HepG2 (cell line): ENCODE data around the gene APBB1. TPM values are rescaled to one million over a fixed set of nuclear protein-coding genes. Genes with fewer than 3 reads are reported as not detected.
A peak's percentile ranks its signal among the peaks of the same experiment; 100 is the strongest.

Experiments
- DMAP1 ChIP-seq: IDR thresholded peaks from 2 replicates; pipeline ENCODE4 v1.6.1; 2016
- MBNL3 ChIP-seq: fragments of 250-450 bp; sonication (Bioruptor Pico); conservative IDR thresholded peaks from 2 replicates; pipeline ENCODE4 v1.8.0; 2022; ENCODE audit warnings: mild to moderate bottlenecking, inconsistent platforms
- NCOA2 ChIP-seq: sonication (generic); formaldehyde crosslinking; IDR thresholded peaks from 2 replicates; pipeline ENCODE4 v1.8.0; 2022; ENCODE audit warnings: inconsistent platforms
- NONO ChIP-seq, 2 experiments: fragments of 450-650 bp in 1 of 2; sonication (generic) in 1 of 2; formaldehyde crosslinking in 1 of 2; IDR thresholded peaks in 1 of 2; conservative IDR thresholded peaks in 1 of 2; 2 replicates each; pipeline versions ENCODE4 v1.6.1 to v1.8.0; 2017 to 2022; ENCODE audit warnings: mild to moderate bottlenecking in 1 of 2, missing genetic modification reagents in 1 of 2, moderate library complexity in 1 of 2
- PCBP2 ChIP-seq: fragments of 200-400 bp; formaldehyde crosslinking; optimal IDR thresholded peaks from 2 replicates; pipeline ENCODE3; 2018; ENCODE audit warnings: low read length, low read depth; ENCODE audit not compliant: poor library complexity, severe bottlenecking
- SOX5 ChIP-seq: IDR thresholded peaks from 2 replicates; pipeline ENCODE4 v1.6.1; 2016; ENCODE audit warnings: borderline replicate concordance
- TARDBP ChIP-seq: sonication (generic); formaldehyde crosslinking; IDR thresholded peaks from 2 replicates; pipeline ENCODE4 v1.8.0; 2022; ENCODE audit warnings: mild to moderate bottlenecking, missing genetic modification reagents
- ZNF24 ChIP-seq: fragments of 450-650 bp; IDR thresholded peaks from 2 replicates; pipeline ENCODE4 v1.6.1; 2017; ENCODE audit warnings: antibody characterized with exemption, mild to moderate bottlenecking
- ZNF251 ChIP-seq: sonication (generic); formaldehyde crosslinking; IDR thresholded peaks from 2 replicates; pipeline ENCODE4 v1.9.0; 2021; ENCODE audit warnings: mild to moderate bottlenecking, missing genetic modification reagents
- ZNF326 ChIP-seq: sonication (generic); formaldehyde crosslinking; IDR thresholded peaks from 2 replicates; pipeline ENCODE4 v1.4.0; 2020; ENCODE audit warnings: missing genetic modification reagents, borderline replicate concordance
- ZNF329 ChIP-seq: sonication (generic); formaldehyde crosslinking; IDR thresholded peaks from 2 replicates; pipeline ENCODE4 v1.9.0; 2021; ENCODE audit warnings: low read depth, mild to moderate bottlenecking, missing genetic modification reagents
- ZNF564 ChIP-seq: sonication (generic); formaldehyde crosslinking; IDR thresholded peaks from 2 replicates; pipeline ENCODE4 v1.8.1; 2023; ENCODE audit warnings: mild to moderate bottlenecking, missing genetic modification reagents
- ZNF792 ChIP-seq: IDR thresholded peaks from 2 replicates; pipeline ENCODE4 v1.6.1; 2016
- ZNF850 ChIP-seq: sonication (generic); formaldehyde crosslinking; conservative IDR thresholded peaks from 2 replicates; pipeline ENCODE4 v1.9.0; 2021; ENCODE audit warnings: mild to moderate bottlenecking, missing genetic modification reagents
- polyA plus RNA-seq, 8 experiments: library from polyadenylated mRNA; depleted of rRNA in 3 of 8; stranded (reverse) in 7 of 8; unstranded in 1 of 8; fragments of >200 nt; fragmentation: Illumina TruSeq in 4 of 8; extraction: Trizol in 4 of 8; gene quantifications; 2 replicates each; pipeline versions ENCODE4 v1.2.1 to v1.2.3, GENCODE V29; 2011 to 2016; ENCODE audit warnings: low read depth in 4 of 8, missing spikeins in 1 of 8, mixed read lengths in 1 of 8; ENCODE audit not compliant: insufficient read depth in 1 of 8
- total RNA-seq, 5 experiments: library from RNA; depleted of rRNA; stranded (reverse); fragments of >200 nt; fragmentation: Illumina TruSeq; extraction: Trizol; gene quantifications; 2 replicates each; pipeline ENCODE4 v1.2.3, GENCODE V29; 2016; ENCODE audit warnings: low read depth in 1 of 5
- TF ChIP-seq, protein P1 (sequence below): sonication (generic); formaldehyde crosslinking; IDR thresholded peaks from 2 replicates; pipeline ENCODE4 v1.4.0; 2020; ENCODE audit warnings: missing genetic modification reagents
- TF ChIP-seq, protein P2 (sequence below): sonication (generic); formaldehyde crosslinking; IDR thresholded peaks from 2 replicates; pipeline ENCODE4 v1.5.0; 2020; ENCODE audit warnings: missing genetic modification reagents

The APBB1 gene
- total and polyA plus RNA-seq, 2 of the 13 experiments (the other 11 are each of a cell fraction or from before 2014, with no cell fraction given) = 1.7 to 3.5 TPM

DNA sequence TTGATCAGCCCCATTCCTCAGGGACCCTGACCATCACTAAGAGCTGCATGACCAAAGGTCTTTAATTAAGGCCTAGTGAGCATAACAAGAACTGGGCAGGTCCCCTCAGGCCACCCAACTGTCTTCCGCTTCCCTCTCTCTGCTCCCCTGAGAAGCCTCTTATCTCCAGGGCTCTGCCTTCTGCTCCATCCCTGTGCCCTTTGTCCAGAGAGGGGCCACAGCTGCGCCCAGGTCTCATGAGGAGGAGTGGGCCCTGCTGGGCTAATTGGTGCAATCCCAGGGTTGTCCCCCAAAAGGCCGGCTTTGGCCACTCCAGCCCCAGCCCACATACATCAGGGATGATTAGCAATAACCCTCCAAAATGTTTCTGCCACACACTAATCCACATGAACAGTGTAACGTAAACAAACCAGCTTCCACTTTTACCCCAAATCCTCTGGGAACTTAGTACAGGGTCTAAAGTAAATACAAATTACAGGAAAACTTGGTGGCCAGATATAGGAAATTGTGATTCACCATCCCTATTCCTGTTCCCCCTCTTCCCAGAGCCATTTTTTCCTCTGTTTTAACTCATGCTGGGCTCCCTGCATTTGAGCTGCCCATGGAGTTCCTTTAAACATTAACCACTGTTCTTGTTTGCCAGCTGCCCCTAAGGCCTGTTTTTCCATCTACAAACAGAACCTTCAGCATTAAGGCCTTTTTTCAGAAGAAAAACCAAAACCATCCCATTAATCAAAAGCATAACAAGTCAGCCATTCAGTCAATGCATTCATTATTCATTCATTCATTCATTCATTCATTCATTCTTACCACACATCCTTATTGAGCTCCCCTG lies 64.0 kb downstream of the APBB1 start (continued):
- TF ChIP-seq NONO (IDR thresholded peaks at IDR 0.05) (no peak), NONO (CRISPR knock-in tag; conservative IDR thresholded peaks at IDR 0.05) (no peak), TARDBP (CRISPR knock-in tag) (no peak), ZNF792 (no peak), NCOA2 (CRISPR knock-in tag) (no peak), DMAP1 (CRISPR knock-in tag) (no peak), ZNF326 (CRISPR knock-in tag) (no peak), ZNF564 (no peak), ZNF850 (CRISPR knock-in tag) (no peak), ZNF24 (peak; percentile 89), ZNF251 (CRISPR knock-in tag) (no peak), PCBP2 (no peak), MBNL3 (CRISPR knock-in tag) (no peak), SOX5 (no peak), ZNF329 (CRISPR knock-in tag) (no peak)
- TF ChIP-seq, protein P1, sequence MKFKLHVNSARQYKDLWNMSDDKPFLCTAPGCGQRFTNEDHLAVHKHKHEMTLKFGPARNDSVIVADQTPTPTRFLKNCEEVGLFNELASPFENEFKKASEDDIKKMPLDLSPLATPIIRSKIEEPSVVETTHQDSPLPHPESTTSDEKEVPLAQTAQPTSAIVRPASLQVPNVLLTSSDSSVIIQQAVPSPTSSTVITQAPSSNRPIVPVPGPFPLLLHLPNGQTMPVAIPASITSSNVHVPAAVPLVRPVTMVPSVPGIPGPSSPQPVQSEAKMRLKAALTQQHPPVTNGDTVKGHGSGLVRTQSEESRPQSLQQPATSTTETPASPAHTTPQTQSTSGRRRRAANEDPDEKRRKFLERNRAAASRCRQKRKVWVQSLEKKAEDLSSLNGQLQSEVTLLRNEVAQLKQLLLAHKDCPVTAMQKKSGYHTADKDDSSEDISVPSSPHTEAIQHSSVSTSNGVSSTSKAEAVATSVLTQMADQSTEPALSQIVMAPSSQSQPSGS (CRISPR knock-in tag) = no peak
- TF ChIP-seq, protein P2, sequence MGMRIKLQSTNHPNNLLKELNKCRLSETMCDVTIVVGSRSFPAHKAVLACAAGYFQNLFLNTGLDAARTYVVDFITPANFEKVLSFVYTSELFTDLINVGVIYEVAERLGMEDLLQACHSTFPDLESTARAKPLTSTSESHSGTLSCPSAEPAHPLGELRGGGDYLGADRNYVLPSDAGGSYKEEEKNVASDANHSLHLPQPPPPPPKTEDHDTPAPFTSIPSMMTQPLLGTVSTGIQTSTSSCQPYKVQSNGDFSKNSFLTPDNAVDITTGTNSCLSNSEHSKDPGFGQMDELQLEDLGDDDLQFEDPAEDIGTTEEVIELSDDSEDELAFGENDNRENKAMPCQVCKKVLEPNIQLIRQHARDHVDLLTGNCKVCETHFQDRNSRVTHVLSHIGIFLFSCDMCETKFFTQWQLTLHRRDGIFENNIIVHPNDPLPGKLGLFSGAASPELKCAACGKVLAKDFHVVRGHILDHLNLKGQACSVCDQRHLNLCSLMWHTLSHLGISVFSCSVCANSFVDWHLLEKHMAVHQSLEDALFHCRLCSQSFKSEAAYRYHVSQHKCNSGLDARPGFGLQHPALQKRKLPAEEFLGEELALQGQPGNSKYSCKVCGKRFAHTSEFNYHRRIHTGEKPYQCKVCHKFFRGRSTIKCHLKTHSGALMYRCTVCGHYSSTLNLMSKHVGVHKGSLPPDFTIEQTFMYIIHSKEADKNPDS (CRISPR knock-in tag) = no peak
